GM12891 (cell line): ENCODE data around the gene SLCO4A1.

ENCODE experiments used
- DNase-seq: peaks from one replicate; pipeline ENCODE4 v3.0.0; 2011; ENCODE audit warnings: low spot score; ENCODE audit not compliant: insufficient read length
- FAIRE-seq: peaks from 2 replicates; lab custom pipeline; 2011; peaks lifted over from hg19 to GRCh38; lab: Jason Lieb, UNC
- PAX5 ChIP-seq: IDR thresholded peaks from 2 replicates; pipeline ENCODE4 v1.6.1; 2011; ENCODE audit warnings: low read length, moderate library complexity, mild to moderate bottlenecking; ENCODE audit not compliant: insufficient read depth, severe bottlenecking
- POLR2A ChIP-seq: IDR thresholded peaks from 2 replicates; pipeline ENCODE4 v1.6.1; 2011; ENCODE audit warnings: low read depth, low read length, control low read depth
- POLR2AphosphoS5 ChIP-seq: IDR thresholded peaks from 2 replicates; pipeline ENCODE4 v1.6.1; 2011; ENCODE audit warnings: low read depth, low read length, control low read depth
- POU2F2 ChIP-seq: IDR thresholded peaks from 2 replicates; pipeline ENCODE4 v1.6.1; 2011; ENCODE audit warnings: low read depth, mild to moderate bottlenecking, control low read depth, low read length, moderate library complexity
- SPI1 ChIP-seq: IDR thresholded peaks from 2 replicates; pipeline ENCODE4 v1.6.1; 2011; ENCODE audit warnings: low read depth, low read length, control low read depth
- TAF1 ChIP-seq: IDR thresholded peaks from 2 replicates; pipeline ENCODE4 v1.6.1; 2011; ENCODE audit warnings: low read depth, low read length, control low read depth

The SLCO4A1 gene

DNA sequence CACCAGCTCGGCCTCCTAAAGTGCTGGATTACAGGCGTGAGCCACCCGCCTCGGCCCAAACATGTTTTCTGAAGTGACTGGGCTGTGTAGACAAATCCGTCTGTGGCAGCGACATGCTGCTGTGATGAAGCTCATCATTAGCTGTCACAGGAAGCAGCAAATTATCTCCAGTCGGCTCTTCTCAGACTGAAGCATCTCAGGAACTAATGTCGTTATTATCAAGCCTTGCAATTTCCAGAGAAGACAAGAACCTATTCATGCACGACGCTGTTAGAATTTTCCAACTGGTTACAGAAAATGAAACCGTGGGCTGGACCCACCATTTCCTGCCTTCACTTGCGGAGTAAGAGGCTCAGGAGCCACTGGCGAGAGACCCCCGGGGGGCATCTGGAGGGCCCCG is 49.2 kb downstream of the SLCO4A1 start:
- FAIRE-seq: no peak
- TF ChIP-seq POLR2A: no peak
- TF ChIP-seq SPI1: no peak
- no peak for TF ChIP-seq TAF1
- no peak for TF ChIP-seq PAX5
- no peak for TF ChIP-seq POU2F2
- TF ChIP-seq POLR2AphosphoS5: no peak
- DNase-seq: no peak

GRCh38 chr20:62692176-62692575 is 49.9 kb downstream of the SLCO4A1 start:
- DNase-seq (no peak), FAIRE-seq (no peak)
- TF ChIP-seq POU2F2: no peak
- no peak for TF ChIP-seq PAX5
- no peak for TF ChIP-seq SPI1
- TF ChIP-seq POLR2A: no peak
- no peak for TF ChIP-seq TAF1
- TF ChIP-seq POLR2AphosphoS5: no peak

GRCh38 chr20:62692801-62693523 is 50.7 kb downstream of the SLCO4A1 start:
- FAIRE-seq (no peak), DNase-seq (no peak)
- TF ChIP-seq POLR2A (no peak), TAF1 (no peak), POLR2AphosphoS5 (no peak), POU2F2 (no peak), PAX5 (no peak), SPI1 (no peak)

DNA sequence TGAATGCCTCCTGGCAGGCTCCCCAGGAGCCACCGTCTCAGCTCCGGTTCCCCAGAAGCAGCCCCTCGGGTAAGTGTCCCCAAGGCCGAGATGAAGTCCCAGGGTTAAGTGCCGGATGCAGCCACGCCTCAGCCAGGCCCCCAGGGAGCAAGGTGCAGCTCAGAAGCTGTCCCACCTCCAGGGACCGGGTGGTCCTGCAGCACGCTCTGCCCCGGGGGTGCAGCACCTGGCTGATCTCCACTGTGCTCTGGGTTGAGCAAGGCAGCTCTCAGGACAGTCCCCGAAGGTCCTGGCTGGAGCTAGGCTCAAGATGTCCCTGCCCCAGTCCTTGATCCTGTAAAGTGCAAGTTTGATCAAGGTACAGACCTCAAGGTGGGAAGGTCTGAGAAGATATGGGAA is 51.2 kb downstream of the SLCO4A1 start:
- FAIRE-seq (no peak), DNase-seq (no peak)
- TF ChIP-seq POLR2AphosphoS5 (no peak), POU2F2 (no peak), PAX5 (no peak), POLR2A (no peak), SPI1 (no peak), TAF1 (no peak)

GRCh38 chr20:62694106-62694505 is 51.8 kb downstream of the SLCO4A1 start:
- FAIRE-seq: no peak
- TF ChIP-seq TAF1 (no peak), PAX5 (no peak), POU2F2 (no peak), POLR2A (no peak), SPI1 (no peak), POLR2AphosphoS5 (no peak)
- DNase-seq: no peak

- FAIRE-seq (no peak), DNase-seq (no peak)
- TF ChIP-seq SPI1 (no peak), POLR2A (no peak), PAX5 (no peak), POU2F2 (no peak), TAF1 (no peak), POLR2AphosphoS5 (no peak)
Measured at GRCh38 chr20:62694868-62695267, 52.6 kb downstream of the SLCO4A1 start.

DNA sequence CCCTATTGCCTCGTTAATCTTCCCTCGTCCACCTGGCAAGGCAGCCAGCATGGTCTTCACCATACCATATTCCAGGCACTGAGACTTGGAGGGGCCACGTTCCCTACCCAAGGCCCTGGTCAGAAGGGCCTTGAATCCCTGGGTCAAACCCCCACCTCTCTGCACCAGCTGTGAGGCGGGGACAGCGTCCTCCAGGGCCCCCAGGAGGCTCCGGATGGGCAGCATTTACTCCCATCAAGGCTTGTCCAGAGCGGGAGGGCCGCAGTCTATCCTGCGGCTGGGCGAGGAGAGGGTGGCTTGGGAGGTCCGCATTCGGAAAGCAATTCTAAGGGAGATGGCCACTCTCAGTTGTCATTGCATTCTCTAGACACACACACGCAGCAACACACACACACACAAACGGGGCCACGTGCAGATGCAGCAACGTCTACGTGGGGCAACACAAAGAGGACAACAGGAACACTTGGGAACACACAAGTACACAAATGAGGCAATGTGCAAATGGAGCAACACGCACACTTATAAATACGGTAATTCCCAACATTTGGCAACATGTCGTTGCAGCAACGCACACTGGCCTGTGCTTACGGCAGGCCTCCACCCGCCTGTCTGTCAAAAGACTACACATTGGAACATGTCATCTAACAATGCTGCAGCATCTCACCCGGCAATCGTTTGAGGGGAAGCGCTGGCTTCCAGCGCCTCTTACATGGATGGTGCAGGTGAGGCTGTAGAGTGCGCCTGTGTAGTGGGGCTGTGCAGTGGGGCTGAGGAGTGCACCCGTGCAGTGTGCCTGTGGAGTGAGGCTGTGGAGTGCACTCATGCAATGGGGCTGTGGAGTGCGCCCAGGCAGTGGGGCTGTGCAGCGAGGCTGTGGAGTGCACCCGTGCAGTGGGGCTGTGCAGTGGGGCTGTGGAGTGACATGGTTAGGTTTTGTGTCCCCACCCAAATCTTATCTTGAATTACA is 53.4 kb downstream of the SLCO4A1 start:
- no peak for FAIRE-seq
- no peak for TF ChIP-seq POLR2AphosphoS5
- TF ChIP-seq TAF1: no peak
- no peak for TF ChIP-seq POU2F2
- TF ChIP-seq PAX5: no peak
- TF ChIP-seq POLR2A: no peak
- no peak for TF ChIP-seq SPI1
- no peak for DNase-seq

DNA sequence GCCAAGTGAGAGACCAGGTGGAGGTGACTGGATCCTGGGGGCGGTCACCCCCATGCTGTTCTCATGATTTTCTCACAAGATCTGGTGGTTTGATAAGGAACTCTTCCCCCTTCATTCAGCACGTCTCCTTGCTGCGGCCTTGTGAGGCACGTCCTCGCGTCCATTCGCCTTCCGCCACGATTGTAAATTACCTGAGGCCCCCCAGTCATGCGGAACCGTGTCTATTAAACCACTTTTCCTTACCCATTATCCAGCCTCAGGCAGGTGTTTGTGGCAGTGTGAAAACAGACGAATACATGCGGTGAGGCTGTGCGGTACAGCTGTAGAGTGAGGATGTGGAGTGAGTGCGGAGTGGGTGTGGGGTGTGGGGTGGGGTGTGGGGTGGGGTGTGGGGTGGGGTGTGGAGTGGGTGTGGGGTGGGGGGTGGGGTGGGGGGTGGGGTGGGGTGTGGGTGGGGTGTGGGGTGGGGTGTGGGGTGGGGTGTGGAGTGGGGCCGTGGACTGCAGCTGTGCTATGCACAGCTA is 54.2 kb downstream of the SLCO4A1 start:
- DNase-seq (no peak), FAIRE-seq (no peak)

DNA sequence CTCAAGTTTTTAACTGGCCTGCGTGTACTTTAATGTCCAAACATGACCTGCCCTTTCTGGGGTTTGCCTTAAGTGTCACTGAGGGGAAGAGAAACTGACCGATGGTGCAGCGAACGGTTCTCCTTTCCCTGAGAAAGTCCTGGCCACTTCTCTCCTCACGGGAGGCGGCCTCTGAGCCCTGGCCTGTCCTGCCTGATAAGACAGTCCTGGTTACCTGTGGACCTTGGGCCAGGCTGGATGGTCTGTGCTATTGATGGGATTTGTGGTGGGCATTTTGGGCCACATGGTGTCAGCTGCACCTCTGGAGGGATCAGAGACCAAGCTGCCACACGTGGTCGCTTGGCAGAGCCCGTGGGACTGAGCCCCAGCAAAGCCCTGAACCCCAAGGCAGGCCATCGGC is 54.7 kb downstream of the SLCO4A1 start:
- DNase-seq (no peak), FAIRE-seq (no peak)
- no peak for TF ChIP-seq POLR2A

More for the DNA sequence above, 54.2 kb downstream of the SLCO4A1 start:
- TF ChIP-seq POLR2AphosphoS5 (no peak), POLR2A (no peak), TAF1 (no peak), POU2F2 (no peak), SPI1 (no peak), PAX5 (no peak)

DNA sequence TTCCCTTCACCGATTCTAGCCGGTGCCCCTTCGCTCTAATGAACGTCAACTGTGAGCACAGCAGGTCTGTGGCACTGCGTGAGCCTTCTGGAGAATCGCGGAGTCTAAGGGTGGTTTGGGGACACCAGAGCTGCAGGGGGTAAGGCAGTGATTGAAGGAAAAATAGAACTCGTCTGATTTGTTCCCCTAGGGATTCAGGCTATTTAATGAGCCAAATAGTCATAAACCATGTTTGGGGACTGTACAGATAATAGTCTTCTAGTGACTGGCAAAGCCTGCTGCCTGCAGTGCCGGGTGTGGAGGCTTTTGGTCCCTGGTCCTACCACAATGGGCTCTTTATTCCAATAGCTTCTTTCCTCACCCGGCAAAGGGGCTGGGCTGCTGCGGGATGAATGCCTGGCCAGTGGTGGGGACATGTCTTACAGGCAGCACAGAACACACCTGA is 55.2 kb downstream of the SLCO4A1 start:
- no peak for FAIRE-seq
- DNase-seq: no peak
- TF ChIP-seq TAF1 (no peak), SPI1 (no peak), POLR2A (no peak), POLR2AphosphoS5 (no peak), PAX5 (no peak), POU2F2 (no peak)
